ENCODE measurements around the gene RAB31.

DNA sequence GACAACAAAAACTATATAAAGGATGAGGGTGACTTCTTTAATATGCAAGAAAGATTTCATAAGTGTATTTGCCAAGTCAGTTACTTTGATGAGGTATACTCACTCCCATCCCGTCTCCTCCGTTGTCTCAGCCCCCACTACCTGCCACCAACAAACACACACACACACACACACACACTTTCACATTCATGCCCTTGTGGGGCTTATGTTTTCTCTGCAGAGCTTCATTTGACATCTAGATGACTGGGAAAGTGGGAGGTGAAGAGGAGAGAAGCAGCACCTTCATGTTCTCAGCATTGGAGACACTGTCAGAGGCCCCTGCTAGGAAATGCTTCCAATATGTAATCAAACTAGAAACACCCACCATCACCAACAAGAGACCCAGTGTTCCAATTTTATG, 155.2 kb downstream of the RAB31 start:
- TF ChIP-seq CTCF (conservative IDR thresholded peaks at IDR 0.05; ENCODE audit: low read depth, low read length) (no peak), EZH2 (IDR thresholded peaks at IDR 0.05; ENCODE audit: borderline replicate concordance, low read depth, low read length, poor library complexity, severe bottlenecking) (no peak)
